Measurements from ENCODE around the gene NAA38. TPM values are rescaled to one million over a fixed set of nuclear protein-coding genes. Genes with fewer than 3 reads are reported as not detected.

Gene NAA38
- polyA plus RNA-seq, 1 donor (not counting 4 experiments of a cell fraction or from before 2014, with no cell fraction given), result 70.9 TPM

DNA sequence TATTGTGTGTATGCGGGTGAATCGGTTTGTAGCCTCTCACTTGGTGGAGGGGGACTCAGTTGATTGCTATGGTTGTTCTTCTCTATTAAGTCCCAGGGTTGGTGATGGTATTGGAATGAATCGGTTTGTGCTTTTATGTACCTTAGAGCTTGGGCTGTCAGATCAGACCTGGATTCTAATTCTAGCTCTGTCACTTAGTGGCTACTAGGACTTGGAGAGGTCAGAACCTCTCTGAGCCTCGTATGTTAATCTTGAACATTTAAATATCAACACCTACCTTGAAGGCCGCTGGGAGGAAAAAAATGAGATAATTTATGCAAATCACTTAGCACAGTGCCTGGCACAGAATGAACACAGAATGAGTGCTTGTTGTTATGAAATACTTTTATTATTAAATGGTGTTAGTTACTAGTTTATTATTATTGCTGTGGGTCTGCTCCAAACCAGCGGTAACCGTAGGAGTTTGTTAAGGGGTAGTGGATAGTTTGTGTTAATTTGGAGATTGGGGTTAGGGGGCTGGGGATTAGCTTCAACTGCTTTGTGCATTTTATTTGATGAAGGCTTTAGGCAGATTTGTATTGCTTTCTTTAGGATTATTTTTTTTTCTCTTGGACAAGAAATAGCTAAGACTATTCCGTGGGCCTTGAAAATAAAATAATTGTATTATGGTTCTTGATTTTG, 19.8 kb downstream of the NAA38 start:
- Histone ChIP-seq H3K4me2 (ENCODE audit: control insufficient read depth, extremely low read depth, insufficient read depth, low read depth, low read length) (peak overlapping the region; percentile 85), H4K20me1 (ENCODE audit: control insufficient read depth, extremely low read depth, insufficient read depth, low read length) (no peaks in the 10 kb centered on the region), H3K36me3 (ENCODE audit: control insufficient read depth in 2 of 2, extremely low read depth in 1 of 2, insufficient read depth in 2 of 2, low read length in 2 of 2) (peaks cover 5 to 8% of the 10 kb centered on the region in 2 experiments), H3K27ac (ENCODE audit: control insufficient read depth, insufficient read depth, low read length) (peak overlapping the region; percentile 93), H3K9me1 (ENCODE audit: control insufficient read depth, extremely low read depth, insufficient read depth, low read length) (no peaks in the 10 kb centered on the region), H2AFZ (ENCODE audit: control insufficient read depth, low read length) (no peak overlapping the region), H3K4me1 (ENCODE audit: control insufficient read depth, extremely low read depth, insufficient read depth, low read length) (peaks cover 50% of the 10 kb centered on the region), H3K4me3 (ENCODE audit: control insufficient read depth in 2 of 3, extremely low read depth in 1 of 3, insufficient read depth in 2 of 3, low read depth in 1 of 3, low read length in 3 of 3) (peak overlapping the region; percentile 19 to 78 (median 36)), H3K9ac (ENCODE audit: control insufficient read depth, extremely low read depth, insufficient read depth, low read length) (peak overlapping the region; percentile 60), H3K27me3 (ENCODE audit: control insufficient read depth, extremely low read depth, insufficient read depth, low read length) (no peaks in the 10 kb centered on the region), H3K79me2 (ENCODE audit: control insufficient read depth, insufficient read depth, low read length) (peaks cover 7% of the 10 kb centered on the region), H3K9me3 (ENCODE audit: control insufficient read depth, low read depth, low read length) (no peaks in the 10 kb centered on the region)
- FAIRE-seq (peak; percentile 46), DNase-seq (ENCODE audit: low read depth, low spot score) (no peak)
- TF ChIP-seq, protein P1, sequence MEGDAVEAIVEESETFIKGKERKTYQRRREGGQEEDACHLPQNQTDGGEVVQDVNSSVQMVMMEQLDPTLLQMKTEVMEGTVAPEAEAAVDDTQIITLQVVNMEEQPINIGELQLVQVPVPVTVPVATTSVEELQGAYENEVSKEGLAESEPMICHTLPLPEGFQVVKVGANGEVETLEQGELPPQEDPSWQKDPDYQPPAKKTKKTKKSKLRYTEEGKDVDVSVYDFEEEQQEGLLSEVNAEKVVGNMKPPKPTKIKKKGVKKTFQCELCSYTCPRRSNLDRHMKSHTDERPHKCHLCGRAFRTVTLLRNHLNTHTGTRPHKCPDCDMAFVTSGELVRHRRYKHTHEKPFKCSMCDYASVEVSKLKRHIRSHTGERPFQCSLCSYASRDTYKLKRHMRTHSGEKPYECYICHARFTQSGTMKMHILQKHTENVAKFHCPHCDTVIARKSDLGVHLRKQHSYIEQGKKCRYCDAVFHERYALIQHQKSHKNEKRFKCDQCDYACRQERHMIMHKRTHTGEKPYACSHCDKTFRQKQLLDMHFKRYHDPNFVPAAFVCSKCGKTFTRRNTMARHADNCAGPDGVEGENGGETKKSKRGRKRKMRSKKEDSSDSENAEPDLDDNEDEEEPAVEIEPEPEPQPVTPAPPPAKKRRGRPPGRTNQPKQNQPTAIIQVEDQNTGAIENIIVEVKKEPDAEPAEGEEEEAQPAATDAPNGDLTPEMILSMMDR (optimal IDR thresholded peaks at IDR 0.05 in 1 of 3, IDR thresholded peaks at IDR 0.05 in 1 of 3, conservative IDR thresholded peaks at IDR 0.05 in 1 of 3; ENCODE audit: extremely low read depth in 1 of 3, insufficient read depth in 2 of 3, low read length in 3 of 3), result no peak
- no peak for TF ChIP-seq EZH2 (IDR thresholded peaks at IDR 0.05; ENCODE audit: low read length)
- dilution Hi-C loops (cut with MboI; ENCODE audit: extremely low pct_ligation_motif_present, low sequenced_read_pairs), result no loop called here

DNA sequence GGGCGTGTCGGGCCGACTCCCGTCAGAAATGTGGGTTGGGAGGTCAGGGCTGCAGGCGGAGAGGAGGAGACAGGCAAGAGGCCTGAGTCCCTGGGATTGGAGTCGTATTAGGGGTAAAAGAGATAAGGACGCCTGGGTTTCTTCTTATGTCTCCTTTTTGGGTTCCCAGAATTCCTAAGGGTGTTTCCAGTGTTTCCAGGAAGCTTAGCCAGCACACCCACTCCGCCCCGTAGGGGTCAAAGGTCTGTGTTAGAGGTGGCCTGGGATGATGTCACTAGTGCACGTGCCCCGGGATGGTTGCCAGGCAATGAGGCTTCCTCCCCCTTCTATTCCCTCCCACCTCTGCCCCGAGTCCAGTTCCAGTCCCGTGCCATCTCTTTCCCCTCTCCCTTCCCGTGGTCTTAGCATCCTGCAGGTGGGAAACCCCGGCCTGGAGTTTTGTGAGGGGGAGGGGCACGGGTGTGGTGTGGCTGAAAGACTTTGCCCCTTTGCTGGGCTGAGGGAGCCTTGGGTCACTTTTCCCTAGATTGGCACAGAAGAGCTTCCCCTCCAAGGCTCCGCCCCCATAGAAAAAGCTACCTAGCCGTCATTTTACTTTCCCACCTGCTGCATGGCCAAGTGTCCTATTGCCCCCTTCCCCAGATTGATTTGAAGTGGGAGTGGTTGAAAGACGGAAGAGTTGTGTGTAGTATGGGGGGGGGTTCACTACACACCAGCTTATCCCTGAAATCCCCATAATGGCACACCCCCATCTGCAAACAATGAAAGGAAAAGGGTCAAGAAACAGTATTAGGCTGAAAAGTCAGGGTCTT, 20.6 kb downstream of the NAA38 start:
- H3K36me3 ChIP-seq (ENCODE audit: control insufficient read depth in 2 of 2, extremely low read depth in 1 of 2, insufficient read depth in 2 of 2, low read length in 2 of 2), result peaks cover 5 to 8% of the 10 kb centered on the region in 2 experiments
- dilution Hi-C loops (cut with MboI; ENCODE audit: extremely low pct_ligation_motif_present, low sequenced_read_pairs), result no loop called here
- no peaks in the 10 kb centered on the region for H3K9me1 ChIP-seq (ENCODE audit: control insufficient read depth, extremely low read depth, insufficient read depth, low read length)
- peak overlapping the region; percentile 93 for H3K27ac ChIP-seq (ENCODE audit: control insufficient read depth, insufficient read depth, low read length)
- peak; percentile 82 for FAIRE-seq
- H3K9ac ChIP-seq (ENCODE audit: control insufficient read depth, extremely low read depth, insufficient read depth, low read length), result peak overlapping the region; percentile 97
- H3K4me2 ChIP-seq (ENCODE audit: control insufficient read depth, extremely low read depth, insufficient read depth, low read depth, low read length), result peak overlapping the region; percentile 85
- H3K79me2 ChIP-seq (ENCODE audit: control insufficient read depth, insufficient read depth, low read length), result peaks cover 7% of the 10 kb centered on the region
- DNase-seq (ENCODE audit: low read depth, low spot score), result no peak
- H3K4me3 ChIP-seq (ENCODE audit: control insufficient read depth in 2 of 3, extremely low read depth in 1 of 3, insufficient read depth in 2 of 3, low read depth in 1 of 3, low read length in 3 of 3), result peak overlapping the region; percentile 67 to 79 (median 78)
- TF ChIP-seq, protein P1 (optimal IDR thresholded peaks at IDR 0.05 in 1 of 3, IDR thresholded peaks at IDR 0.05 in 1 of 3, conservative IDR thresholded peaks at IDR 0.05 in 1 of 3; ENCODE audit: extremely low read depth in 1 of 3, insufficient read depth in 2 of 3, low read length in 3 of 3), result no peak
- no peak for TF ChIP-seq EZH2 (IDR thresholded peaks at IDR 0.05; ENCODE audit: low read length)
- H4K20me1 ChIP-seq (ENCODE audit: control insufficient read depth, extremely low read depth, insufficient read depth, low read length), result no peaks in the 10 kb centered on the region
- no peaks in the 10 kb centered on the region for H3K9me3 ChIP-seq (ENCODE audit: control insufficient read depth, low read depth, low read length)
- H3K27me3 ChIP-seq (ENCODE audit: control insufficient read depth, extremely low read depth, insufficient read depth, low read length), result no peaks in the 10 kb centered on the region
- H2AFZ ChIP-seq (ENCODE audit: control insufficient read depth, low read length), result no peak overlapping the region
- H3K4me1 ChIP-seq (ENCODE audit: control insufficient read depth, extremely low read depth, insufficient read depth, low read length), result peaks cover 47% of the 10 kb centered on the region
